ENCODE data around the gene CACNA1I.

Gene CACNA1I

DNA sequence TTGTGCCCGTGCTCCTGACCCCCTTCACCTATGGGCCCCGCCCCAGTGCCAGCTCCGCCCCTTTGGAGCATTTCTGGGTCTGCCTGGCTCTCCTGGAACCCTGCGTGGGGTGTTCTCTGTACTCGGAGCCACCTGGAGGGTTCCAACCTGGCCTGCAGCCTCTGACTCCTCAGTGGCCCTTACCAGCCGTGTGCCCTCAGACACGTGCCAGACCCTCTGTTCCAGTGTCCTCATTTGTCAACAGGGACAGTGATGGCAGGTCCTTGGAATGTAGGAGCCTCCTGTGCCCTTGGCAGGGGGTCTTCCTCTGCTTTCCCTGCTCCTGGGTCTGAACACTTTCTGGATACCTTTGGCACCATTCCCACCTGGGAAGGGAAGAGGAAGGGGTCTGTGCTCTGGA, 96.4 kb downstream of the CACNA1I start:
- DNase-seq (ENCODE audit: low spot score): no peak

DNA sequence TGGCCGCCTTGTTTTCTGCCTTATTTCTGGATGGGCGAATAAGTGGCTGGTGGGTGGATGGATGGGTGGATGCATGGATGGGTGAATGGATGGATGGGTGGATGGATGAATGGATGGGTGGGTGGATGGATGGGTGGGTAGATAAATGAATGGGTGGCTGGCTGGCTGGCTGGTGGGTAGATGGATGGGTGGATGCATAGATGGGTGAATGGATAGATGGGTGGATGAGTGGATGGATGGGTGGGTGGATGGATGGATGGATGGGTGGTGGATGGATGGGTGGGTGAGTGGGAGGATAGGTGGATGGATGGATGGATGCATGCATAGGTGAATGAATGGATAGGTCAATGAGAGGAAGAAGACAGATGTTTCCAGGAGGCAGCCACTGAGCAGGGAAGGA, 98.9 kb downstream of the CACNA1I start:
- DNase-seq (ENCODE audit: low spot score): no peak

DNA sequence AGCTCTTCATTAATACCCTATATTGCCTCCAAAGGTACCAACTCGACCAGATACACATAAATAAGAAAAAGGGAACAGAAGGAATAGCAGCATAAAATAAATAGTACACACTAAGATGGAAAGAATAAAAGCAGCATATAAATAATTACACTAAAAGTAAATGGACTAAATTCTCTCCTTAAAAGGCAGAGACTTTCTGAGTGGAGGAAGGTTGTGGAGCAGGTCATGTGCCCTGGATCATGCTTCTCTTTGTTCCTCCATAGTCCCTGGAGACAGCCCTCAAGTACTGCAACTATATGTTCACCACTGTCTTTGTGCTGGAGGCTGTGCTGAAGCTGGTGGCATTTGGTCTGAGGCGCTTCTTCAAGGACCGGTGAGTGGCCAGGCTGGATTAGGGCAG, 101.4 kb downstream of the CACNA1I start:
- DNase-seq (ENCODE audit: low spot score): no peak

DNA sequence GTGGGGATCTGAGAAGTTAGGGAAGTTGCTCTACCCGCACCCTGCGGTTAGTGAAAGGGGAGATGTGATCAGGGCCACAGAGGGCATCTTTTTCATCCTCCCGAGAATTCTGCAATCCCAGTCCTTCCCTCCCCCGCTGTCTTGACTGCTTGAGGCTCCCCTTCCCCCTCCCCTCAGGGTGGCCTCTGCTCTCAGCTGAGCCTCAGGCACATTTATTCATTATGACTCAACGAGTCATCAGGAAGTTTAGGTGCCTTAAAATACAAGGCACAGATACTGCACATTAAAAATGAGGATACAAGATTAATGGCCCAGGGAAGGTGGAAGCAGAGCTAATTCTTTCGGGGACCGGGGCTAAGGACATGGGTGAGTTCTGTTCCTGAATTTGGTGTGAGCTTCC, 104.0 kb downstream of the CACNA1I start:
- DNase-seq (ENCODE audit: low spot score): no peak

DNA sequence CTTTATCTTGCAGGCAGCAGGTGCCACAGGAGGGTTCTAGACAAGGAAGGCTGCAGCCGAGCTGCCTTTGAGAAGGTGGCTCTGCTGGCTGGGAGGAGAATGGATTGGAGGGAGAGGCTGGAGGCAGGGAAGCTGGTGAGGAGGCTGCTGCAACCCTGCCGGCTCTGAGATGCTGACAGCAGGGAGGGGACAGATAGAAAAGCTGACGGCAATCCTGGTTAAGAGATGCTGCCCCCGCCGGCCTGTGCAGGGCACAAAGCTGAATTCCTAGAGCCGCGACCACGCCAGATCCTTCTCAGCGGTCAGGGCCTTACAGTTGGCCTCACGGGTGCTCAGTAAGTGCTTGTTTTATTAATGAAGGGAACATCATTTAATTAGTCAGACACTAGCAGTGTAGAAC, 105.4 kb downstream of the CACNA1I start:
- DNase-seq (ENCODE audit: low spot score): no peak

DNA sequence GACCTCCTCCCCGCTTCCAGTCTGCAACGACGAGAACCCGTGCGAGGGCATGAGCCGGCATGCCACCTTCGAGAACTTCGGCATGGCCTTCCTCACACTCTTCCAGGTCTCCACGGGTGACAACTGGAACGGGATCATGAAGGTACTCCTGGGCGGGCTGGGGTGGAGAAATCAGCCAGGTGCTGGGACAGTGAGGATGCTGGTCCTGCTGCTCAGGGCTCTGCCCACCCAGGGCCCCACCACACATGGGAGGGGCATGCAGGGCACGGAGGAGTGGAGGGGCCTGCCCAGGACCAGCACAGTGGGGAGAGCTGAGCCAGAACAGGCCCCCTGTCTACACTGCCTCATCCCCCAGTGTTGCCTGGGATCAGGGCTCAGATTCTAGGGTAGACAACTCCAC, 107.4 kb downstream of the CACNA1I start:
- no peak for DNase-seq (ENCODE audit: low spot score)

DNA sequence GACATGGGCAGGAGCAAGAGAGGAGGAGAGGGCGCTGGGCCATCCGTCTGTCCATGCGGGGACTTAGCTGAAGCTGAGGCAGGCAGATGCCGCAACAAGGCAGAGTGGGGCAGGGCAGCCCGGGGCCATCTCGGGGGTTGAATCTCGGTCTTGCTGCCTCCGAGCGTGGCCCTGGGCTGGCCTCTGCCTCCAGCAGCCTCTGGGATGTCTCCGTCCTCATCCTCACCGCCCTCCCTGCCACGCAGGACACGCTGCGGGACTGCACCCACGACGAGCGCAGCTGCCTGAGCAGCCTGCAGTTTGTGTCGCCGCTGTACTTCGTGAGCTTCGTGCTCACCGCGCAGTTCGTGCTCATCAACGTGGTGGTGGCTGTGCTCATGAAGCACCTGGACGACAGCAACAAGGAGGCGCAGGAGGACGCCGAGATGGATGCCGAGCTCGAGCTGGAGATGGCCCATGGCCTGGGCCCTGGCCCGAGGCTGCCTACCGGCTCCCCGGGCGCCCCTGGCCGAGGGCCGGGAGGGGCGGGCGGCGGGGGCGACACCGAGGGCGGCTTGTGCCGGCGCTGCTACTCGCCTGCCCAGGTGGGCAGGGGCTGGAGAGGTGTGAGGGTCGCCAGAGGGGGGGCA, 108.4 kb downstream of the CACNA1I start:
- no peak for DNase-seq (ENCODE audit: low spot score)

DNA sequence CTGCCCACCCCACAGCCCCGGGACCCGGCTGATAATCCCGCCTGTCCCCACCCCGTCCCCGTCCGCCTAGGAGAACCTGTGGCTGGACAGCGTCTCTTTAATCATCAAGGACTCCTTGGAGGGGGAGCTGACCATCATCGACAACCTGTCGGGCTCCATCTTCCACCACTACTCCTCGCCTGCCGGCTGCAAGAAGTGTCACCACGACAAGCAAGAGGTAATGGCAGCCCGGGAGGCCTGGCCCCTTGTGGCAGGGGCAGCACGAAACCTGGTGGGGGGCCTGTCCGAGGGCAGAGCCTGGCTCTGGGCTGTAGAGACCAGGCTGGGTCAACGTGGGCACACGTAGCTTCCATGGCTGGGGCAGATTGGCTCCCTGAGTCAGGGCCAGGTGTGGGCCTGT, 109.1 kb downstream of the CACNA1I start:
- DNase-seq (ENCODE audit: low spot score): no peak

DNA sequence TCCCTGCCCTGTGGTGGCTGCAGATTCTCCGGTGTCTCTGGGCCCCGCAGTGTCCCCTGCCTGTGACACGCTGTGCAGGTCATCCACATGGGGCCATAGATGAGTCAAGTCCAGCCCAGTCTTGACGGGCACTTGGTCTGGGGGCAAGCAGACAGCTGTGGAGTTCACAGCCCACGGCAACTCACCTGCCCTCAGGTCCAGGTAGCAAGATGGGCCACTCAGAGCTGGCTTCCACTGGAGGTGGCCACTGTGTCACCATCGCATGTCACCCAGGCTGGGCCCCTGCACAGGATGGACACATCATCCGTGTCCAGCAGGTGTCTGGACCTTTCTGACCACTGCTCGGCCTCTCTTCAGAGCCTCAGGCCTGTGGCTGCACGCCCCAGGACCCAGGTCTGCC, 109.9 kb downstream of the CACNA1I start:
- DNase-seq (ENCODE audit: low spot score): no peak

DNA sequence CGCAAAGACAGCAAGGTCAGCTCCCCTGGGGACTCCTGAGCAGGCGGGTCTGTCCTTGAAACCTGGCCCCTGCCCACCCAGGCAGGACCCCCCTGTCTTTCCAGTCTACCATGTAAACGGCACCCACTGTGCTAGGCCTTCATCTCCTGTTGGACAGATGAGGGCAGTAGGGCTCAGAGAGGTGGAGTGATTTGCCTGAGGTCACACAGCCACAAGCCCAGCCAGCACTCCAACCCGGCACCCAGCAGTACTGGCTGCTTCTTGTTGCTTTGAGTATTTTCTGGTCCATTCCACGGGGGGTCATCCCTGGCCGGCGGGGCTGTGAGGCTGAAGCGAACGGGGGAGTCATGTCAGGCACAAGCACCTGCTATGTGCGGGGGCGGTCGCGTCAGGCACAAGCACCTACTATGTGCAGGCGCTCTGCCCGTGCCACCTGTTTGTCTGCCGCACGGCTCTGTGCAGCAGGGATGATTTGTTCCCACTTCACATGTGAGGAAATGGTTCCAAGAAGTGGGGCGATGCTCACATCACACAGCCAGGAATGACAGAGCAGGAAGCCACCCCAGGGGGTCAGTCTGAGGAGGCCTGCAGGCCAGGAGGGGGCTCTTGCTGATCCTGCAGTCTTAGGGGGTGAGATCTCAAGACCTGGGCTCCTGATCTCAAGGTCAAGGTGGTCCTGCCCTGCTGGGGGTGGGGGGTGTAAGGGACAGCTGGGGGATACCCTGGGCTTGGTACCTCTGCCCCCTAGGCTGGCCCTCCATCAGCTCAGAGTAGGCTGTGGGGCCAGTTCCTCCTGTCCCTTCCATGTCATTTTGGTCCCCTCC, 110.7 kb downstream of the CACNA1I start:
- no peak for DNase-seq (ENCODE audit: low spot score)

DNA sequence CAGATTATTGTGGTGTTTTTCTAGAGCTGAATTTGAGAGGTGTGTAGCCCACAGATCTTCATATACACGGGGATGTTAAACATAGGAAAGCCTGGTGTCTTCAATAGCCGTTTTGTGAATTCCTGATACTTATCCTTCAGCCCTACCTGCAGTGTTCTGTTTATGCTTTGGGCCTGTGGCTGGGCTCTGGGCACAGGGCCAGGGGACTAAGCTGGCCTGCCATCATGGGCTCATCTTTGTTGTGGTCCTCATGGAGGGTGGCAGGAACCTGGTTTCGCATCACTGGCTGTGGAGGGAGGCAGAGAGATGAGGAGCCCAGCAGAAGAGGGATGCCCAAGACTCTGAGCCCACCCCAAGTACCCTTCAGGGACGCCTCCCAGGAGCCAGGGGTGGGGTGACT, 112.4 kb downstream of the CACNA1I start:
- no peak for DNase-seq (ENCODE audit: low spot score)

DNA sequence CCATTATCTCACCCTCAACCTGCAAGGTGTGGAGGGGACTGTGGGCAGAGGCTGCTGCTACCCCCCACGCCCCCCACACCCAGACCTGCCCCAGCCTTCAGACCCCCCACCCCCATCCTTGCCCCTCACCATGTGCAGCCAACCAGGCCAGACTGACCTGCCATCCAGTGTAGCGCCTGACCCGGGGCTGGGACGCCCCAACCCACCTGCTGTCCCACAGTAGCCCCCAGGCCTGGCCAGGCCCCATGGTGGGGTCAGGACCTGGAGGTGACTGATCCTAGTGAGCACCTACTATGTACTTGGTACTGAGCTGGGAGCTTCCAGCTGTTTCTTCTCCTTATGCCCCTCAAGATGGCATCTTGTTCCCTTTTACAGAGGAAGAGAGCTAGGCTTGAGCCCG, 113.1 kb downstream of the CACNA1I start:
- DNase-seq (ENCODE audit: low spot score): no peak

DNA sequence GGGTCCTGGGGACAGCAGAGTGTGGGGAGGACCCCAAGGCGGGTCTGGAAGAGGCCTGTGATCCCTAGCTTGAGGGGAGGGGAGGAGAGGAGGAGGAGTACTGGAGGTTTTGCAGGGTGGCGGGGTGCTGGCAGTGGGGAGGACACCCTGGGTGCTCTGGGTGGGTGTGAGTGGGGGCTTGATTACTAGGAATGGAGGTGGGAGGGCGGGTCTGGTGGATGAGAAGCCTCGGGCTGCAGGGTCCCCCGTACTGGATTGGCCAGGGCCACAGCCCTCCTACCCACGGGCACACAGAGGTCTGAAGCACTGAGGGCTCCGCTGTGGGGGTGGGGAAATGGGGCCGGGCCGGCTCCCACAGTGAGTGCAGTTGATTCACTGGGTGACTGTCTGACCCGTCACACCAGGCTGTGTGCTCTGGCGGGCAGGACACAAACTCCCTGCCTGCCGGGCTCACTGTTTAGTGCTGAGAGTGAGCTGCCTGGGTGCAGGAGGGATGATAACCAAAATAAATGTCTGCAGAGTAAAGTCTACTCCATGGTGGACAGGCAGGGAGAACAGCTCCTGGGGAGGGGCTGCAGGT, 114.2 kb downstream of the CACNA1I start:
- no peak for DNase-seq (ENCODE audit: low spot score)

DNA sequence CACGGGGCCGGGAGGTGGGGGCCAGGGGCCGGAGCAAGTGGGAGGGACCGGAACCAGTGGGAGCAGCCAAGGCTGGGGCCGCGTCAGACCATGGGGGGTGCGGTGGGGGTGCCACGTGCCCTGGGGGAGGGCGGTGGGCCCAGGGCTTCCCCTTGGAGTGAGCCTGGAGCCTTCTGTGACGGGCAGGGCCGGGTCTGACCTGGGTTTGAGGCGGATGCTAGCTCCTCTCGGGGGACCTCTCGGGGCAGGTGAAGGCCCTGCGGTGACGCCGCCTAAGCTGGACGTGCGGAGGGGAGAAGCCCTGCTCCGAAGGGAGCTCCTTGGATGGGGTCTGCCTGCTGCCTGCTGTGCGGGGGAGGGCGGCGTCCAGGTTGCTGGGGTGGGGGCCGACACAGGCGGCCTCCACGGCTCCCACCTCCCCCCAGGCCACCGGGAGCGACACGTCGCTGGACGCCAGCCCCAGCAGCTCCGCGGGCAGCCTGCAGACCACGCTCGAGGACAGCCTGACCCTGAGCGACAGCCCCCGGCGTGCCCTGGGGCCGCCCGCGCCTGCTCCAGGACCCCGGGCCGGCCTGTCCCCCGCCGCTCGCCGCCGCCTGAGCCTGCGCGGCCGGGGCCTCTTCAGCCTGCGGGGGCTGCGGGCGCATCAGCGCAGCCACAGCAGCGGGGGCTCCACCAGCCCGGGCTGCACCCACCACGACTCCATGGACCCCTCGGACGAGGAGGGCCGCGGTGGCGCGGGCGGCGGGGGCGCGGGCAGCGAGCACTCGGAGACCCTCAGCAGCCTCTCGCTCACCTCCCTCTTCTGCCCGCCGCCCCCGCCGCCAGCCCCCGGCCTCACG, 115.0 kb downstream of the CACNA1I start:
- DNase-seq (ENCODE audit: low spot score): no peak

DNA sequence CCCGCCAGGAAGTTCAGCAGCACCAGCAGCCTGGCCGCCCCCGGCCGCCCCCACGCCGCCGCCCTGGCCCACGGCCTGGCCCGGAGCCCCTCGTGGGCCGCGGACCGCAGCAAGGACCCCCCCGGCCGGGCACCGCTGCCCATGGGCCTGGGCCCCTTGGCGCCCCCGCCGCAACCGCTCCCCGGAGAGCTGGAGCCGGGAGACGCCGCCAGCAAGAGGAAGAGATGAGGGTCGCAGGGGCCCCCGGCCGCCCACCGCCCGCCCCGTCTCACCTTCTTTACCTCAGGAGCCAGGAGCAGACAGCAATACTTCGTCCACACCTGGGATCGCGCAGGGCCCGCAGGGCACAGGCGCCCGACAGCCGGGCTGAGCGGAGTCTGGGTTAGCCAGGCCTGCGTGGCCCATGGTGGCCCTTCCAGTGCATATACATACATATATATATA, 115.6 kb downstream of the CACNA1I start:
- DNase-seq (ENCODE audit: low spot score): no peak

DNA sequence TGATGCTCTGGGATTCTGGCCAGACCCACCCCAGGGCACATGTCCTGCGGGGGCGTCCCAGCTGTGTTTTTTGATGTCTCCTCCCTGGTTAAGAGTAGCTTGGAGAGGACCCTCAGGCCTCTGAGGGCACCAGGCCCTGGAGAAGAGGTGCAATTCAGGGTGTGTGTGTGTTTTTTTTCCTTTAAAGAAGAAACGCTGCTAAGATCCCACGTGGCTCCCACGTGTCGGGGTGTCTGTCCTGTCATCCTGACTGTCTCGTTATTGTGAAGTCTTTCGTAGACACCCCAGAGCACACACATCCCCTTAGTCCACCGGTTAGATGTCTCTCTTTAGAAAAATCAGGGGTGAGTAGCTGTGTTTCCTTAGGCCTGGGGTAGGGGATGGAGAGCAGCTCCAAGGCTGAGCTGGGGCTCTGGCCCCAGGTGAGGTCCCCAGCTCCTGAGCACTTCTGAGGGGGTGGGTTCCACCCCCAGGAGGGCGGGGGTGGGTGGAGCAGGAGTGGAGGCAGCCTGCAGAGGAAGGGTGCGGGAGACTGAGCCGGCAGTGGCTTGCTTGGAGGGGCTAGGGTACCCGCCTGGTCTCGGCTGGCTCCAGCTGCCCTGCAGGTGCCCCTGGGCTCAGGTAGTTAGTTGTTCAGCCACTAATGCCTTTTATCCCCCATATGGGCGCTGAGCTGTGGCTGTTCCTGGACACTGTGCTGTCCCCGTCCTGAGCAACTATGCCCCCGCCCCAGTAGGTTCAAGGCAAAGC, 116.4 kb downstream of the CACNA1I start:
- no peak for DNase-seq (ENCODE audit: low spot score)

DNA sequence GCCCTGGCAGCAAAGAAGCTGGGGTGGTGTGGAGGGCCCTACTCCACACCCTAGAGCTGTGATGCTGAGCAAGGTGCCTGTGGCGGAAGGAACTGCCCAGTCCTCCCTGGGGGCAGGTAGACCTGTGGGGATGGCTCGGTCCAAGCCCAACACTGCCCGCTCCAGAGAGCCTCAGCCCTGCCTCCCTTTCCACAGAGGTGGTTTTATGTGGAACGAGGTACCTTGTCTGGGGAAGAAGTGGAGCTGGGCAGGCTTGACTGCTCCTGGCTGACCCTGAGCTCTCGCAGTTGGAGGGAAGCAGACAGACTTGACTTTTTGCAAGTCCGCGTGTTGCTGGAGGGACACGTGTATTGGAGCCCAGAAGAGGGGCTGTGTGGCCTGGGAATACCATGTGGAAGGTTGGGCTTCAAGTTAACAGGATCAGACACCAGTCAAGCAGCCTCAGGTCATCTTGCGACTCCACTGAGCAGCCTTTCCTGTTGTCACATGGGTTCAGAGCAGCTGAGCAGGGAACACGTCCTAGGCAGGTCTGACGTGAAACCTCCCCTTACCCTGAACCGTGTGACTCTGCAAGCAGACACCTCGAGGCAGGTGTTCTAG, 117.7 kb downstream of the CACNA1I start:
- no peak for DNase-seq (ENCODE audit: low spot score)

DNA sequence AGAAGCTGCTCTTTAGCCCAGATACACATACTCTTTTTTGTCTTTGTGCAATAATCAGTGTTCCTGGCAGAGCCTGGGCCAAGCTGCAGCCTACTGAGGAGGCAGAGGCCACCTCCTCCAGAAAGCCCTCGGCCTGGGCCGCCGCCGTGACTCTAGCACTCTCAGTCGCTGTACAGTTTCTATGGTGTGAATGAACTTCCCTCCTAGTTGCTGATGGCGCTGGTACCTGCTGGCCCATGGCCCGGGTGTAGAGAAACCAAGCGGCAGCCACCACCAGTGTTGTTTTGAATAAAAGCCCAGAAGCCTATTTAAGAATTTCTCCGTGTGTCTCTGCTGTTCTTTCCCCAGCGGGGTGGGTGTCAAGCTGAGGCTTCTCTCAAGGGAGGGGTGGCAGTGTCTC, 118.9 kb downstream of the CACNA1I start:
- DNase-seq (ENCODE audit: low spot score): no peak

DNA sequence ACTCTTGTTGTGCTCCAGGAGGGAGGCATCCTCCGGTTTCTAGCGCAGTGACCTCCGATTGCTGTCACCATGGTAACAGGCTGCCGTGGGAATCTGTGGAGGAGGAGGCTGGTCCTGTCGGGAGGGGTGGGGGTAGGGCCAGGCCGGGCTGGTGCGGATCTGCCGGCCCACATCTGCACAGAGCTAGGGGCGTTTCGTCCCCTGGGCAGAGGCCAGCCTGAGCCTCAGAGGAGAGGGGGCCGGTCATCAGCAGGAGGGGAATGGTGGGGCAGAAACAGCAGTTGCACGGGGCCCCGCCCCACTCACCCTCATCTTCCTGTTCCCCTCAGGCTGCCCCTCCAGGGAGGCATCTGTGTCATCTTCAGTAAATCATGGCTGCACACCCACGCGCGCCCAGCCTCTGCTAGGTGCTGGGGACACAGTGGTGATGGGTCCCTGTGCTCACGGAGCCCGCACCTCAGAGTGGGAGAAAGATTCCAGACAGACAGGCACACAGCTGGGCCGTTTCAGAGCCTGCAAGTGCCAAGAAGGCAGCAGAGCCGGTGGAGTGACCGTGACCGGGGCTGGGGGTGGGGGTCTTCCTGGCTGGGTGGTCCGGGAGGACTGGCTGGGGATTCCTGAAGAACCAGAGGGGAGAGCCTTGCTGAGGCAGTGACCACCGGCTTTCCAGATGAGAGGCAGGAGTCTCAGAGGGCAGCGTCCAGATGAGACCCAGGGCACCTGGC, 120.5 kb downstream of the CACNA1I start:
- DNase-seq (ENCODE audit: low spot score): no peak

DNA sequence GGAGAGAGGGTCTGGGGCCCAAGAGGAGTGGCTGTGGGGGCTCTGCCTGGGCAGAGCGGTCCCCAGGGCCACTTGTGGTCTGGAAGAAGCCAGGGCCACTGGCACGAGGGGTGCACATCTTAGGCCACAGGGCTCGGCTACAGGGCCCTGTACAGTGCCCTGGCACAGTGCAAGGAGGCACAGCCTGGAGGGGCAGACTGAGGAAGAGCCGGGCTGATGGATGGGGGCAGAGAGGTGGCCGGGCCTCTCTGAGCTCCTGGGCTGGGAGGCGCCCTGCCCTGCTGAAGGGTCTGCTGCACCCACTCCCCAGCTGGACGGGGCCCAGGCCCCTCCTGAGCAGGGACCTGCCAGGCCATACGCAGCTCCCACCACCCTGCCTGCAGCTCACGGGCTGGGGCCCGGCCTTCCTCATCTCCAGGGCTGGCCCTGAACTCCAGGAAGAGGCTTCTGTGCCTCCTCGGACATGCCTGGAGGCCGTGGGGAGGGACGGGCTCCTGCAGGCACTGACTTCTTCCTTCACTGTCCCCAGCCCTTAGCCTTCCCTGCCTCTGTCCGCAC, 123.5 kb downstream of the CACNA1I start:
- DNase-seq (ENCODE audit: low spot score): no peak

All from hepatic stellate cell (primary cell).